ENCODE measurements around the gene SLC4A4. TPM values are rescaled to one million over a fixed set of nuclear protein-coding genes. Genes with fewer than 3 reads are reported as not detected.

The SLC4A4 gene
- total RNA-seq, 2 donors from 2014 or later, result 48.3 to 89.2 TPM

- WGBS, result 86% methylated on average over 3 of the region's 3 CpGs
Observed at GRCh38 chr4:71616168-71616811, 277.5 kb downstream of the SLC4A4 start.

More at GRCh38 chr4:71616168-71616811, 277.5 kb downstream of the SLC4A4 start:
- intact Hi-C loops (cut with DNase I), result no loop called here
- no peaks in the 10 kb centered on the region for H3K27me3 ChIP-seq (replicated peaks; ENCODE audit: insufficient read depth)
- H3K27ac ChIP-seq, result no peak overlapping the region
- no peaks in the 10 kb centered on the region for H3K36me3 ChIP-seq
- no peak for TF ChIP-seq POLR2A (IDR thresholded peaks at IDR 0.05)
- no peak for TF ChIP-seq CTCF (IDR thresholded peaks at IDR 0.05)
- no peak for TF ChIP-seq POLR2AphosphoS5 (IDR thresholded peaks at IDR 0.05)
- H3K4me1 ChIP-seq (replicated peaks), result no peaks in the 10 kb centered on the region
- no peak for DNase-seq (ENCODE audit: low spot score)
- no peaks in the 10 kb centered on the region for H3K9me3 ChIP-seq
- no peak overlapping the region for H3K4me3 ChIP-seq
